Upper lobe of left lung (tissue), 6 donors: ENCODE results near the gene DNMT3A. TPM values are rescaled to one million over a fixed set of nuclear protein-coding genes. Genes with fewer than 3 reads are reported as not detected.
A peak's percentile ranks its signal among the peaks of the same experiment; 100 is the strongest.

Source experiments
- ATAC-seq, 2 donors: fragments of 200-7000 bp; cut with Tn5 transposase; one replicate each; pipeline ENCODE4 v1.9.1; 2022; ENCODE audit warnings: mild to moderate bottlenecking in 2 of 2, moderate library complexity in 2 of 2; ENCODE audit not compliant: low FRiP score in 2 of 2
- DNase-seq, 2 donors: peaks; one replicate each; pipeline ENCODE4 v3.0.0-alpha.2; 2019 to 2020
- H3K27ac ChIP-seq, 4 donors: fragments of 200-600 bp; sonication (generic); one replicate each; pipeline ENCODE4 v1.5.1; 2016 to 2019
- H3K27me3 ChIP-seq, 4 donors: fragments of 200-600 bp; sonication (generic); one replicate each; pipeline ENCODE4 v1.5.1; 2017 to 2019
- H3K36me3 ChIP-seq, 4 donors: fragments of 200-600 bp; sonication (generic); one replicate each; pipeline ENCODE4 v1.5.1; 2016 to 2019
- H3K4me1 ChIP-seq, 4 donors: fragments of 200-600 bp; sonication (generic); one replicate each; pipeline ENCODE4 v1.5.1; 2018 to 2019
- H3K4me3 ChIP-seq, 4 donors: fragments of 200-600 bp; sonication (generic); one replicate each; pipeline ENCODE4 v1.5.1; 2017 to 2019; ENCODE audit warnings: mild to moderate bottlenecking in 2 of 4, moderate library complexity in 1 of 4
- H3K9me3 ChIP-seq, 4 donors: fragments of 200-600 bp; sonication (generic); one replicate each; pipeline ENCODE4 v1.5.1; 2018 to 2019
- EP300 ChIP-seq, 4 donors: sonication (generic); formaldehyde crosslinking; IDR thresholded peaks; one replicate each; pipeline ENCODE4 v1.5.1; 2017; ENCODE audit warnings: antibody characterized with exemption in 4 of 4, control low read depth in 2 of 4
- POLR2A ChIP-seq, 4 donors: fragments of 450-650 bp; IDR thresholded peaks; one replicate each; pipeline ENCODE4 v1.5.1; 2016 to 2017; ENCODE audit warnings: antibody characterized with exemption in 4 of 4, mild to moderate bottlenecking in 2 of 4
- POLR2AphosphoS5 ChIP-seq, 2 donors: sonication (generic); formaldehyde crosslinking; IDR thresholded peaks; one replicate each; pipeline ENCODE4 v1.5.1; 2017; ENCODE audit warnings: antibody characterized with exemption in 2 of 2
- WGBS, 2 donors: methylation state at CpG; one replicate each; pipeline ENCODE4 v1.1.5; 2017 to 2018; 5-methylcytosine and 5-hydroxymethylcytosine counted together
- total RNA-seq, 6 donors: library from RNA; depleted of rRNA in 4 of 6; stranded (reverse); fragments of >200 nt in 4 of 6; gene quantifications; one replicate each; pipeline versions ENCODE4 v1.1.0 to v1.2.1, GENCODE V29; 2016 to 2021
- TF ChIP-seq, protein P1 (sequence below), 6 experiments: fragments of 450-650 bp in 4 of 6; fragments of 200-600 bp in 2 of 6; sonication (generic) in 2 of 6; IDR thresholded peaks; one replicate each; pipeline ENCODE4 v1.5.1; 2016 to 2019; ENCODE audit warnings: antibody characterized with exemption in 6 of 6
- donor health status: DM: no; HTN: no; CAD: no; lungs with moderate emphysema.
- donor health status: DM: no; HTN: yes; CAD: no; lungs with severe emphysema.

Gene DNMT3A
- total RNA-seq, 6 donors from 2014 or later: 7.8 to 49.2 (median 30.4) TPM

DNA sequence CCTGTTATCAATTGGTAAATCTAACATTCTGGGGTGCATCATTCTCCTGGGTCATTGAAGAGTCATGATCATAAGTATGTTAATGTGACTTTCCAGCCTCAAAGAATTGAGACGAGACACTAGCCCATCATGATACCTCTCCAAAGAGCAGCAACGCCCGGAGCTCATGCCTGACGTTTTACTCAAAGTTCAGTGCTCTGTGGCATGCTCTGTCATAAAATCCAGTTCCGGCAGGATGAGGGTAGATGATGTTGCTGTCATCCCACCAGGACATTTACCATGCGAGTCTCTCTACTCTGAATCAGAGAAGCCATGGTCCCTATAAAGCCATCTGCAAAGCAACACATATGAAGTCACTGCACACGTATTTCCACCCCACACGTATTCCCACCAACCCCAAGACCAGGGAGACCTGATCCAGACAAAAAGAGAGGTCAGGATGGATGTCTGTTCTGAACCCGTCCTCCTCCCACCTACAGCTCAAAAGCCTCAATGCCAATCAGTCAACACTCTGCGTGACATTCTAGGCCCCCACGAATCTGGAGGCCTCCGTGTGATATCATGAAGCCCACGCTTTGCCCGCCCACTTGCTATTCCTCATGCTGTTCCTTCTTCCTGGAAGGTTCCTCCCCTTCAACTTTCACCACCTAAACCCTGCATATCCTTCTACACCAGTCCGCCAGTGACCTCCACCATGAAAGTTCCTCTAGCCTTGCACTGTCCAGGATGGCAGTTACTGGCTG lies 85.8 kb downstream of the DNMT3A start:
- ATAC-seq: no peak

DNA sequence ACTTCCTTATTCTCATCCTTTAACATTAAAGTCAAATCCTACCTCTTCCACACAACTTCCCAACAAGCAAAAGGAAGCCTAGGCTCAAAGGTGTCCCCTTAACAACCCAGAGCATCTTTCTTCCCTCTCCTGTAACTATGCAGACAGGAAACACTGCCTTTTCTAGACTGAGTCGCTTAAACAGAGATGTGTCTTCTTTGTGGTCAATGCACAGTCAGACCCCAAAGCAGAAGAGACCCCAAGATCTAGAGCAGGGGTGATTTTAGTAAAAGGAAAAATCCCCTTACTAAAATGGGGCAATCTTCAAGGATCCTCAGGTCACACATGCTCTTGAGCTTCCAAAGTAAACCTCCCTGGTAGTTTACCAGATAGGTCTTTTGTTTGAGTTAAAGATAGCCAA lies 86.8 kb downstream of the DNMT3A start:
- ATAC-seq (no peak), DNase-seq (no peak)
- TF ChIP-seq, protein P1, sequence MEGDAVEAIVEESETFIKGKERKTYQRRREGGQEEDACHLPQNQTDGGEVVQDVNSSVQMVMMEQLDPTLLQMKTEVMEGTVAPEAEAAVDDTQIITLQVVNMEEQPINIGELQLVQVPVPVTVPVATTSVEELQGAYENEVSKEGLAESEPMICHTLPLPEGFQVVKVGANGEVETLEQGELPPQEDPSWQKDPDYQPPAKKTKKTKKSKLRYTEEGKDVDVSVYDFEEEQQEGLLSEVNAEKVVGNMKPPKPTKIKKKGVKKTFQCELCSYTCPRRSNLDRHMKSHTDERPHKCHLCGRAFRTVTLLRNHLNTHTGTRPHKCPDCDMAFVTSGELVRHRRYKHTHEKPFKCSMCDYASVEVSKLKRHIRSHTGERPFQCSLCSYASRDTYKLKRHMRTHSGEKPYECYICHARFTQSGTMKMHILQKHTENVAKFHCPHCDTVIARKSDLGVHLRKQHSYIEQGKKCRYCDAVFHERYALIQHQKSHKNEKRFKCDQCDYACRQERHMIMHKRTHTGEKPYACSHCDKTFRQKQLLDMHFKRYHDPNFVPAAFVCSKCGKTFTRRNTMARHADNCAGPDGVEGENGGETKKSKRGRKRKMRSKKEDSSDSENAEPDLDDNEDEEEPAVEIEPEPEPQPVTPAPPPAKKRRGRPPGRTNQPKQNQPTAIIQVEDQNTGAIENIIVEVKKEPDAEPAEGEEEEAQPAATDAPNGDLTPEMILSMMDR (IDR thresholded peaks at IDR 0.05): no peak
- TF ChIP-seq EP300 (IDR thresholded peaks at IDR 0.05): no peak
- TF ChIP-seq POLR2AphosphoS5 (IDR thresholded peaks at IDR 0.05): no peak
- no peak for TF ChIP-seq POLR2A (IDR thresholded peaks at IDR 0.05)
- WGBS, 2 donors: 74 to 94% methylated on average over 1 of the region's 1 CpG
- no peaks in the 10 kb centered on the region for H3K27me3 ChIP-seq
- H3K36me3 ChIP-seq: peaks cover 0 to 5% (median 0%) of the 10 kb centered on the region in 4 donors
- no peaks in the 10 kb centered on the region for H3K9me3 ChIP-seq
- no peak overlapping the region for H3K4me3 ChIP-seq
- H3K27ac ChIP-seq: no peak overlapping the region
- H3K4me1 ChIP-seq: peaks cover 17 to 31% (median 22%) of the 10 kb centered on the region in 4 donors

More for the DNA sequence above, 85.8 kb downstream of the DNMT3A start:
- H3K9me3 ChIP-seq: no peaks in the 10 kb centered on the region
- TF ChIP-seq, protein P1 (IDR thresholded peaks at IDR 0.05): no peak
- no peak for TF ChIP-seq EP300 (IDR thresholded peaks at IDR 0.05)
- TF ChIP-seq POLR2AphosphoS5 (IDR thresholded peaks at IDR 0.05): no peak
- TF ChIP-seq POLR2A (IDR thresholded peaks at IDR 0.05): no peak
- peaks cover 15 to 27% (median 20%) of the 10 kb centered on the region in 4 donors for H3K4me1 ChIP-seq
- no peak overlapping the region for H3K4me3 ChIP-seq
- peaks cover 0 to 5% (median 0%) of the 10 kb centered on the region in 4 donors for H3K36me3 ChIP-seq
- WGBS, 2 donors: 91 to 95% methylated on average over 15 of the region's 15 CpGs
- no peaks in the 10 kb centered on the region for H3K27me3 ChIP-seq
- no peak for DNase-seq
- H3K27ac ChIP-seq: no peak overlapping the region

DNA sequence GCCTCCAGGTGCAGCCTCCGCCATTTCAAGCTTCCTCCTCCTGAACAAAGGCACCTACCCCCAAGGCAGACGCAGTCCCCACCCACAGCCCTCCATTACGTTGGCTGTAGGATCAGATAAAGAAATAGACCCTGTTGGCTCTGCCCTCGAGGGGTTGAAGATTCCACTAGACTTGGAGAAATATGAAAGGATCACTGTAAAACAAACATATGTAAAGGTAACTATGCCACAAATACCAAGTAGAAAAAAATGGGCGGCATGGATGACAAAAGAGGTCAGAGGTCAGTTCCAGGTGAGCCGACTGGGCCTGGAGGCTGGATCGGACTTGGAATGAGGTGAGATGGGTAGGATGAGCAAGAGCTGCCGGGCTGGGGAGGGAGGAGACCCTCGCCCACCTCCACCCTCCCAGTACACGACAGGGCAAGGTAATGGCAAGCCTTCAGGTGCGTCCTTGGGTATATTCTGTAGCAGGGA lies 88.5 kb downstream of the DNMT3A start:
- 78 to 81% methylated on average over 11 of the region's 11 CpGs for WGBS, 2 donors
- Histone ChIP-seq H3K36me3 (peaks cover 0 to 5% (median 2%) of the 10 kb centered on the region in 4 donors), H3K4me3 (peak overlapping the region in 3 of 4 donors; percentile 63 to 67 (median 64)), H3K4me1 (peaks cover 17 to 31% (median 22%) of the 10 kb centered on the region in 4 donors), H3K27ac (peak overlapping the region; percentile 68 to 90 (median 82)), H3K9me3 (no peaks in the 10 kb centered on the region), H3K27me3 (no peaks in the 10 kb centered on the region)
- no peak for DNase-seq
- no peak for TF ChIP-seq POLR2AphosphoS5 (IDR thresholded peaks at IDR 0.05)
- TF ChIP-seq, protein P1 (IDR thresholded peaks at IDR 0.05): no peak
- no peak for TF ChIP-seq POLR2A (IDR thresholded peaks at IDR 0.05)
- no peak for TF ChIP-seq EP300 (IDR thresholded peaks at IDR 0.05)
- ATAC-seq: no peak

DNA sequence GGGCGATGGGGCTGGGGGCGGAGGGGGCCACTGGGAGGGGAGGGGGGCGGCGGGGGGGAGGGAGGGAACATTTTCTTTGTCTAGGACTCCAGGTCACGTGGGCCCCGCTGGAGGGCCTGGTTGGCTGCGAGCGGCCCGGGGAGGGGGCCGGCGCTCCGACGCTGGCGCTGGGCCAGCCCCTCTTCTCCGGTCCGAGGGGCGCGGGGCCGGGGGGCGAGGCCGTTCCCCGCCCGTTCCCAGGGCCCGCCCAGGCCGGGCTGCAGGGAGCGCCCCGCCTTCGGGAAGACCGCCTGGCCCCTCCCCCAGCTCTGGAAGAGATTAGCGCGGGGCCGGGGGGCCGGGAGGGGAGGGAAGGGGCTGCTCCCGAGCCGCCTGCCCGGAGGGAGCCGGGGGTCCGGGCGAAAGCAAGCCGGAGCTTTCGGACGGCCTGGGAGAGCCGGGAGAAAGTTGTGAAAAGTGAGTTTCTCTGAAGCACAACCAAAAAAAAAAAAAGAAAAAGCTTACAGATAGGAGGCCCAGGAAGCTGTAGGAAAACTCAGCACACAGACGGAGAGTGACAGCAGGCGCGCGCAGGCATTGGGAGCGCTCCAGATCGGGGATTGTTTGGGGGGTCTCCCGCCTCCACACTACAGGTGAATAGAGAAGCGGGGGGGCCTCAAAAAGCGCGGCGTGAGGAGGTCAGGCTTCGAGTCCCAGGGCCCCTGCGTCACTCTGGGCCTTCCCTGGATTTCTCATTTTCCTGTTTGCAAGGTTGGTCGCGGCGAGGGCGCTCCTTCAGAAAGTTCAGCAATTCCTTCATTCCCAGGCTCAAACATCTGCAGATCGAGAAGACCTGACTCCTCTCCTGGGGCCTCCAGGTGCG lies 89.2 kb downstream of the DNMT3A start:
- TF ChIP-seq, protein P1 (IDR thresholded peaks at IDR 0.05): no peak
- TF ChIP-seq EP300 (IDR thresholded peaks at IDR 0.05) (no peak), POLR2A (IDR thresholded peaks at IDR 0.05) (peak in 1 of 4 donors; percentile 20), POLR2AphosphoS5 (IDR thresholded peaks at IDR 0.05) (peak in 1 of 2 donors; percentile 15)
- peaks cover 0 to 10% (median 4%) of the 10 kb centered on the region in 4 donors for H3K36me3 ChIP-seq
- no peaks in the 10 kb centered on the region for H3K27me3 ChIP-seq

More for the DNA sequence above, 89.2 kb downstream of the DNMT3A start:
- Histone ChIP-seq H3K27ac (peak overlapping the region; percentile 68 to 90 (median 82)), H3K9me3 (no peaks in the 10 kb centered on the region), H3K4me3 (peak overlapping the region; percentile 62 to 67 (median 64)), H3K4me1 (peaks cover 17 to 31% (median 21%) of the 10 kb centered on the region in 4 donors)
- WGBS, 2 donors: 17 to 21% methylated on average over 30 to 35 of the region's 62 CpGs
- ATAC-seq (peak; percentile 48 to 84), DNase-seq (peak; percentile 81 to 92)
